NCI-H748 (cell line): ENCODE data around the gene IFIT2.
"Not testable (repeated sequence)": the region's sequence is repeated elsewhere in the genome, so short reads cannot be mapped to it uniquely, and the experiment has no call there.

Source experiments
- DNase-seq: peaks from one replicate; lab custom pipeline; 2025; ENCODE audit not compliant: unreplicated experiment; lab: John Stamatoyannopoulos, UW

The IFIT2 gene, protein sequence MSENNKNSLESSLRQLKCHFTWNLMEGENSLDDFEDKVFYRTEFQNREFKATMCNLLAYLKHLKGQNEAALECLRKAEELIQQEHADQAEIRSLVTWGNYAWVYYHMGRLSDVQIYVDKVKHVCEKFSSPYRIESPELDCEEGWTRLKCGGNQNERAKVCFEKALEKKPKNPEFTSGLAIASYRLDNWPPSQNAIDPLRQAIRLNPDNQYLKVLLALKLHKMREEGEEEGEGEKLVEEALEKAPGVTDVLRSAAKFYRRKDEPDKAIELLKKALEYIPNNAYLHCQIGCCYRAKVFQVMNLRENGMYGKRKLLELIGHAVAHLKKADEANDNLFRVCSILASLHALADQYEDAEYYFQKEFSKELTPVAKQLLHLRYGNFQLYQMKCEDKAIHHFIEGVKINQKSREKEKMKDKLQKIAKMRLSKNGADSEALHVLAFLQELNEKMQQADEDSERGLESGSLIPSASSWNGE

DNA sequence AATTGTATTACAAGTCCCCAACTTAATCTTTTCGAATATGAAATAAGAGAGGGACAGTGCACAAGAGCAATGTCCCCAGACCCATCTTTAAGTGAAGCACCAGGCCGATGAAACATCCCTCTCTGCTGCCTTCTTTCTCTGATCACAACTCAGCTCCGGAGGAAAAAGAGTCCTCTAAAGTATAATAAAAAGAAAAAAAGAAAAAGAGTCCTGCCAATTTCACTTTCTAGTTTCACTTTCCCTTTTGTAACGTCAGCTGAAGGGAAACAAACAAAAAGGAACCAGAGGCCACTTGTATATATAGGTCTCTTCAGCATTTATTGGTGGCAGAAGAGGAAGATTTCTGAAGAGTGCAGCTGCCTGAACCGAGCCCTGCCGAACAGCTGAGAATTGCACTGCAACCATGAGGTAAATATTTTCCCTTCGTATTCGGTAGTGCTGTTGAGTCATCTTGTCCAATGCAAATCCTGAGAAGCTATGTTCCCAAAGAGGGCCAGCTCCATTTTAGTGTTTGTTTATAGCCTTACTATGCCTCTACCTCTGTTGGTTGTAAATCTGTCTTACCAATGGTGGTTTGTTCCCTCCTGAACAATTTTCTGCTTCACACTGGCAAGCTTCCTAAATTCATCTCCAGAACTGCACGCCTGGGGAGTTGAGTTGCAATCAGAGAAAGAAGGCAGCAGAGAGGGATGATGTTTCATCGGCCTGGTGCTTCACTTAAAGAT lies at the start of gene IFIT2:
Gene IFIT2, plus strand, starts transcription at position 326 of the 725 bp plus-strand sequence. Its CDS starts 78 bp downstream, at position 404.
- DNase-seq: peak; percentile 61

DNA sequence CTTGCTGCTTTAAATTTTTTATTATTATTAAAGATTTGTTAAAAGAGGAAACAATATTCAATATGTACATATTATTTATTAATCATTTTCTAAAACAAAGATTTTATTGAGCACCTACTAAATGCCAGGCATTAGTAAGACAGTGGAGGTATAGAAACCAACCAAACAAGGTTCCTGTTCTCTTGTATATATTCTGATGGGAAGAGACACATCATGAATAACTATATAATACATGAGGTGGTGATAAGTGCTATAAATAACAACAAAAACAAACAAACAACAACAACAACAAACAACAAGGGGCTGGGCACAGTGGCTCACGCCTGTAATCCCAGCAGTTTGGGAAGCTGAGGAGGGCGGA lies 49.6 kb upstream of the IFIT2 start:
- DNase-seq: no peak

DNA sequence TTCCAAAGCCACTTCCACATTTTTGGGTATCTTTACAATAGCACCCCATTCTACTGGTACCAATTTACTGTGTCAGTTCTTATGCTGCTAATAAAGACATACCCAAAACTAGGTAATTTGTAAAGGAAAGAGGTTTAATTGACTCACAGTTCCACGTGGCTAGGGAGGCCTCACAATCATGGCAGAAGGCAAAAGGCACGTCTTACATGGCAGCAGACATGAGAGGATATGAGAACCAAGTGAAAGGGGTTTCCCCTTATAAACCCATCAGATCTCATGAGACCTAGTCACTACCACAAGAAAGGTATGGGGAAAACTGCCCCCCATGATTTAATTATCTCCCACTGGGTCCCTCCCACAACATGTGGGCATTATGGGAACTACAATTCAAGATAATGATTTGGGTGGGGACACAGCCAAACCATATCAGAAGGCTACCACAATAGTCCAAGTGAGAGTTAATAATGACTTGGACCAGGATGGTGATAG lies 46.7 kb upstream of the IFIT2 start:
- DNase-seq: not testable (repeated sequence)

DNA sequence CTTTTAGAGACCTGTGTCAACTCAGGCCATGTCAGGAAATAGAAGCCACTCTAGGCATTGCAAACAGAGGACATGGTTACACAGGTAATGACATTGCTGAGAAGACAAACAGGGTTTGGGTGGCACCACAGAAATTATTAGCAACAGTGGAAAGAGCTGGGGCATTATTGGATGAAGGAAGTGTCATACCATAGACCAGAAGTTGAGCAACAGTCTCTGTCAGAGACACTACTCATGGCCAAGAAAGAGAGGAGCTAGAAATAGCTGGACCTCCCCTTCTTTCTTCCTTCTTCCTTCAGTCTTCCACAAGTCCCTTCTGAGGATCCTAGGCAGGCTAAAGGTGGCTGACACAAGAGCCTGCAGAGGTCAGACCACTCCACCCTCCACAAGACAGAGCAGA lies 46.1 kb upstream of the IFIT2 start:
- DNase-seq: no peak

DNA sequence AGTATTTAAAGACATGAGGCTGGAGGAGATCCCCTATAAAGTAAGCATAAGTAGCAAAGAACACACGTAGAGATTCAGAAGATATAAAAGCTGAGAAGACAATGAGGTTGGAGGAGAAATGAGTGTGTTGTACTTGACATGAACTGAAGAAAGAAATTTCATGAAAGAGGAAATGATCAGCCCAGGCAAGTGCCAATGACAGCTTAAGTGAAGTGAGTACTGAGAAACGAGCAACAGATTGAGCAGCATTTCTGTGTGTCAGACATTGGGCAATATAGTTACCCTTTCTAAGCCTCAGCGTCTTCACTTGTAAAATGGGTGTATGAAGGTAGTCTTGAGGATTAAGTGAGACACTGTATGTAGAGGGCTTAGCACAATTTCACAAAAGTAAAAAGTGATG lies 45.5 kb upstream of the IFIT2 start:
- no peak for DNase-seq

DNA sequence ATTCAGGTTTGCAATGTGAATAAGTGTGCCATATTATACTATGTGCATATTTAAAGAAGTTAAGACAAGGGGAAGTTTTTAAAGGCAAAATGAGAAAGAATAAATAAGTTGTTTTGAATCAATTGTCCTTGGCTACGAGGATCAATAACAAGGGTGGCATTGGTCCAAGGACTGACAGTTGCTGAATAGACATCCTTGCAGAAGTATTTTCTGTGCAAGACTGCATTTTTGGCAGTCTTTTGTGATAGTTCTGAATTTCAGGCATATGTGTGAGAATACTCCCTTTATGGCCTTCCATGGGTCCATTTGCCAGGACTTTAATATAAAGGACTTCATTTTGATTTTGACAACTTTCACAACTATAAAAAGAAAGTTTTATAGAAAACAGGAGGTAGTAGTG lies 44.9 kb upstream of the IFIT2 start:
- no peak for DNase-seq

DNA sequence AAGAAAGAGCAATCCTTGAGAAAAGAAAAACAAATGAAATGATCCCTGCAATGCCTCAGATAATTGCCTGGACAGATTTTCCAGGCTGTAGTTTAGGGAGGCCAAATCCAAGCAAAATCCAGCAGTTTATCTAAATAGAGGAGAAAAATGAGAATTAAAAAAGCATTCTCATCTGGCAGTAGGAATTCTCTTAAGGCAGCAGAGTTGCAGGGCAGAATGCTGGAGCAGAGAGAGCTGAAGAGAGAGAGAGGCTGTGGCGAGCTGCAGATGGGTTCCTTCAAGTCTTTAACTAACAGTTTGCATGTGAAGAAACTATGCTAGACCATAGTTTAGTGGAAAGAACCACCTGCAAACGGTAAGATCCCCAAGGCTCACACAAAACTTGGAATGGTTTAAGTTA lies 44.3 kb upstream of the IFIT2 start:
- no peak for DNase-seq

DNA sequence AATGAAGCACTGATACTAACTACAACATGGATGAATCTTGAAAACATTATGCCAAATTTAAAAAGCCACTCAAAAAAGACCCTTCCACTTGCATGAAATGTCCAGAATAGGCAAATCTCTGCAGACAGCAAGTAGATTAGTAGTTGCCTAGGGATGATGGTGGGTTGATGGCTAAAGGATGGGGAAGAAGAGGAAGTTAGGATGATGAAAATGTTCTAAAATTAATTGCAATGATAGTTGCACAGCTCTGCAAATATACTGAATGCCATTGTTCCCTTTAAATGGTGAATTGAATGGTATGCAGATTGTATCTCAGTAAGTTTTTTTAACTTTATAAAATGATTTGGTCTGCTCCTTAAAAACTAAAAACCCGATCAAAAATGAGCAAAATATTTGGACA lies 43.0 kb upstream of the IFIT2 start:
- no peak for DNase-seq

DNA sequence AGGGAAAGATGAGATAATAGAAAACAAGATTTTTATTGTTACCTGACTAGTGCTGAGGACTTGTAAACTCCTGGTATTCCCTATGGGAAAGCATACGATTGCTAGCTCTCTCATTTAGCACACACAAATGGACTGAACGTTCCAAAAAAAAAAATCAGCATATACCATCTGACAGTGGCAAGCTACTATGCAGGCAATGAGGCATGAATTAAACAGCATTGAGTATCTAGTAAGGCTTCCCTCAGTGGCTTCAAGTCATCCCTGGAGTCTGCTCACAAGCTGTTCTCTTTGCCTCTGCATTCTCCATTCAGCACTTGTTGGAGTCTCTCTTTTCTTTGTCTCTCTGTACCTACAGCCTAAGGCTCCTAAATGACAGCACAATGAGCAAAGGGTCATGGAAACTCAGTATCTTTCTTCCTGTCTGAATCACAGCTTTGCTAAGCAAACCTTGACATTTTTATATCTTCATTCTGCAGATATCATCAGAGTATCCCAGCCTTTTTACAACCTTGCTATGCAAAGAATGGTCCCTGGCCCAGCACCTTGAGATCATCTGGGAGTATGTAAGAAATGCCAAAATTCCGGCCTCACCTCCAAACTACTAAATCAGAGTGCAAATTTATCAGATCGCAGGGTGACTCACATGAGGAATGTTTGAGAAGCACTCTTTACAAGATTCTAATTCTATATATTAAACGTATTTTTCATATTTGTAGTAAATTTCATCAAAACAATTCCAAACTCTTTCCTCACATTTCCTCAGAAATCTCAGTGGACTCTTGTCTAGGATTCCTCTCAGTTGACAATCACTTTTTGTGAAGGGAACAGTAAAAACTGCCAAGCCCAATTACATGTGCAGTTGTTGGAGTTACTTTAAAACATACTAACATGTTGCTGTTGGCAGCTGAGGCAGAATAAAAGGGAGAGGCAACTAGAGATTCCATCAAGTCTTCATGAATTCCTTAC lies 39.5 kb upstream of the IFIT2 start:
- DNase-seq: no peak

DNA sequence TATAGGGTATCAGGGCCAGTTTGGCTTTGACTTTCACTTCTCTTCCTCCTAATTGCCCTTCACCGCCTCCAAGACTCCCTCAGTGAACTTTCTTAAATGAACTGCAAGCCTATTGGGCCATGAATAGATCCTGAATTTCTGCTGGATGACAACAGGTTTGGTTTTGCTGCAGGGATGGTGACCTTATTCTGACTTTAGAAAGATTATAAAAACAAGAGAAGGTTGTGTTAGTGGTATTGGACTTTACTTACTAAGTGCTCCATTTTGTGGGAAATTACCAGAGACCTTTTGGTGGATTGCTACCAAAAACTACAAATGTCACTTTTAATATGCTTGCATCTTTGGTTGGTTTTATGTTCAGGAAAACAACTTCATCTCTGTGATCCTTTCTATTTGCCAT lies 38.8 kb upstream of the IFIT2 start:
- no peak for DNase-seq

DNA sequence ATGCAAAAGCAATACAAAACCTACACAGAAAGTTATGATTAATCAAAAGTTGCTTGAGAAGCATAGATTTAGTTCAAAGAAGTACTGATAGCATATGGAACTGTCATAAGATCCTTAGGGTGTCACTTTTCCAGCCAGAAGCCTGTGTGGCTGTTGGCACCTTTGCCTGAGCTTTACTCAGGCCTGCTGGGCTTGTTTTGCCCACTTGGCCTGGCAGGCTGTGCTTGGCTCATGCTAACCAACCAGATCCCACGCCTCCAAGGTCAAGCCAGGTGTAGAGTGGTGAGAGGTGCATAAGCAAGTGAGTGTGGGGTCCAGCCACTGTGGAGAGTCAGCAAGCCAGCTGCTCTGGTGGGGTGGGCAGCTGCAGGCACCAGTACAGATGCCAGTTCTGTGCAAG lies 38.3 kb upstream of the IFIT2 start:
- DNase-seq: no peak

DNA sequence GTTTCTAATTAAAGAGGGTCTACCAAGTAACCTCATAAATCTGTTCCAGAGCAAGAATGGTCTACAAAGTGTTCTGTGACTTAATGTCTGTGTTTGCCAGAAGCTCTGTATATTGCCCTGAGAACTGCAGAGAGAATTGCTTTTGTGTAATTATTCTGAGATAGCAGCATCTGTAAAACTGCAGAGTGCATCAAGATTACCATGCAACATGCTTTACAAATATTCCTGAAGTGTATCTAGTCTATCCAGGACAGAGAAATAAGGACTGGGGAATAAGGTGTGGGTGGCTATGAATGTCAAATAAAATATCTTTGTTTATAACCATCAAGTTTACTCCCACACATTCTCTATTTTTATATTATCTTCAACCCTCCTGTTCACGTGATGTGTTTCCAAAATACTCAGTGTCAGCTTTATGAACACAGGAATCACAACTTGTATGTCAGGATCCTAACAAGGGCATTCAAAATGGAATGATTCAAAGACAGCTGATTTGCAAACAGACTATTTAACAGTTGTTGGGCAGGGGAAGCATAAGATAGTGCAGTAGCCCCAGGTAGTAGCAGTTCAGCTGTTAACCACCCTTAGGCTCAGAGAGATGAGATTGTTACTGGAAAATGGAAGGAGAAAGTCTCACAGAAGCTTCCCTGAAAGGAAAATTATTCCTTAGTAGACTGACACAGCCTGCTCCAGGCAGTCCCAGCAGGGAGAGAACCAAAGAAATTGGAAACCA lies 35.0 kb upstream of the IFIT2 start:
- DNase-seq: no peak

DNA sequence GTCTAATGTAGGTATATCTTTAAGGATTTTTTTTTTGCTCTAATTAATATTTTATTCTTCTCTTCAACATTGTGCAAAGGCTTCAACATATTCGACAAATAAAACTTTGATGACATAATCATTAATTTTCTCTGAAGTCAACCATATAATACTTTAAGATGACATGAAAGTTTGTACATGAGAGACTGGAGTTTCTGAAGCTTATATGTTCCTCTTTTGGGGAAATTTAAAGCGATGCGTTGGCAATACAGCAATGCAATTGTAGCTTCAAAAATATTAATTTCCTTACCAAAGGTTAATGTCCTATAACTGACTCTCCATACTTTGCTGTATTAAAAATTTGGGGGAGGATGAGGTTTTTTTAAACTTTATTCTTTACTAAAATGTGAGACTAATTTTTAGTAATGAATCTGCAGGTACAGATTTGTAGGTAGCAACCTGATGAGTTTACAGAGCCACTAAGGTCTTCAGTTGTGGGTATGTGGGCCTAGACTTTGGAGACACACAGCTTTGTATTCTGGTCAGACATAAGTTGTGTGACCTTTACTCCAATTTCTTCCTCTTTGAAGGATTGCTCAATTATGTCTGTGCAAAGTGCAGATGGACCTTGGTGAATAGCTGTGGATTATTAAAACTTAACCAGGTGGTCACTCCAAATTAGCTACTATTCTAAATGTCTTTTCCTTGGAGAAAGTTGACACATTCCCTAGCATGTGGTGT lies 32.3 kb upstream of the IFIT2 start:
- DNase-seq: no peak

DNA sequence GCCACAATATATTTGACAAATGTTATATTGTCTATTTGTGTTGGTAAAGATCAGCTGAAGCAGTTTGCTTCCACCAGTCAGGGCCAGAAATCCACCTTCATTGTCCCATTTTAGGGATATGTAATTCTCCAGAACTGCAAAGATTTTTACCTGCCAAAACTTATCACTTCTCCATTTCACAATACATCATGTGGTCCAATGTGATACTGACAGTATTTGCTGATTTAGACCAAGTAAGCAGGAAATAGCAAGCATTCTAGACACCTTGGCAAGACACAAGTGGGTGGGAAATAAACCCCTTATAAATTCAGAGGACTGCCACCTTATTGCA lies 31.7 kb upstream of the IFIT2 start:
- no peak for DNase-seq

DNA sequence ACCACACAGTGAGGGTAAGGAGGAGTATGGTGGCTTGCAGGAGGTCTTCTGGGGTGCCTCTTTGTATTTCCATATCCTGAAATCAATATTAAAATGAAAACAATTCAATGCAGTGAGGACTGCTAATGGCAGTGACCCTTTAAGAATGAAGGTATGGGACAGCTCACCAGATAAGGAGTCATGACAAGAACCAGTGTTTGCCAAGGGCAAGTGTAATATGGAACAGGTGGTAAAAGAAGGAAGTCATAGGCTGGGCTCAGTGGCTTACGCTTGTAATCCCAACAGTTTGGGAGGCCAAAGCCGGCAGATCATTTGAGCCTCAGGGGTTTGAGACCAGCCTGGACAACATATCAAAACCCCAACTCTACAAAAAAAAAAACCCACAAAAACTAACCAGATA lies 30.3 kb upstream of the IFIT2 start:
- DNase-seq: no peak

DNA sequence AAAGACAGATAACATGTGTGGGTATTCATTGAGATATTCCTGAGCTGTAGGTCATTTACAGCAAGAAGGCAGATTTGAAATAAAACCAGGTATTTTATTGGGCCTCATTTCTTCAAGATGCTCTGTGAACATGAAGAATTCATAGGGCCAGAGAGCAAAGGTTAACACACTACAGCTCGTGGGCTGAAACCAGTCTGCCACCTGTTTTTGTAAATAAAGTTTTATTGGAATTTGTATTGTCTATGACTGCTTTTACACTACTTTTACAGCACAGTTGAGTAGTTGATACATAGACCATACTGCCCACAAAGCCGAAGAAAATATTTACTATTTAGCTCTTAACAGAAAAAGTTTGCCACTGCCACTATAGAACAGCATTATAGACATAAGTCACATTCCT lies 28.2 kb upstream of the IFIT2 start:
- no peak for DNase-seq

DNA sequence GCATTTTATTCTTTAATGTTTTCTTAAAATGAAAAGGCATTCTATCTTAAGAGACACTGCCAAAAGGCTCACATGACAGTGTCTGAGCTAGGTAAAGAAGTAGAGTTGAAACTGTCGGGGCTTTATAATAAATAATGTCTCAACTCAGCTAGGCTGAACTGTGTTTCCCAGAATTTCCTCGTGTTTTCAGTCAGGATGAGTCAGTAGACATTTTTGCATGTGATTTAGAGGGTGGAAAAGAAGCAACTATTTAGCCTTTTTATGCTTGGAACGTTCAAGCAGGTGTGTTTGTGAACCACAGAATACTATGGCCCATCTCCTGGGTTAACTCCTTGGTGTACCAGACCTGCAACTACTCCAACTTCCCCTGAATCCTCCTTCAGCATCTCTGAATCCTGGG lies 26.9 kb upstream of the IFIT2 start:
- no peak for DNase-seq

DNA sequence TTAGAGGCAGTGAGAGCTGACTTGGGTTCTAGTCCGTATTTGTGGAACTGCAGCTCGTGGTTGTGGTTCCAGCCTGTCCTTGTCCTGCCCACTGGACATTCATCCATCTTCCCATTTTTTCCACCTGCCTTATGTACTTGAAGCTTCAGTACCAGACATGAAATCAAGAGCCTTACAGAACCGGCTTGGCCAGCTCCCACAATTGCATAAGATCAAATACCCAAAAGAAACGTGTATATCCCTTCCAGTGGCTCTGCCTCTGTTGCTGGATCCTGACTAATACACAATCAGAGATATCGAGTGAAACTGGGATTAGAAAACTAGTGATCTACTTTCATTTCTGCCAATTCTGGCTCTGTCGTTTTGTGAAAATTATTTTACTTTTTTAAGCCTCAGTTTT lies 26.5 kb upstream of the IFIT2 start:
- DNase-seq: no peak

DNA sequence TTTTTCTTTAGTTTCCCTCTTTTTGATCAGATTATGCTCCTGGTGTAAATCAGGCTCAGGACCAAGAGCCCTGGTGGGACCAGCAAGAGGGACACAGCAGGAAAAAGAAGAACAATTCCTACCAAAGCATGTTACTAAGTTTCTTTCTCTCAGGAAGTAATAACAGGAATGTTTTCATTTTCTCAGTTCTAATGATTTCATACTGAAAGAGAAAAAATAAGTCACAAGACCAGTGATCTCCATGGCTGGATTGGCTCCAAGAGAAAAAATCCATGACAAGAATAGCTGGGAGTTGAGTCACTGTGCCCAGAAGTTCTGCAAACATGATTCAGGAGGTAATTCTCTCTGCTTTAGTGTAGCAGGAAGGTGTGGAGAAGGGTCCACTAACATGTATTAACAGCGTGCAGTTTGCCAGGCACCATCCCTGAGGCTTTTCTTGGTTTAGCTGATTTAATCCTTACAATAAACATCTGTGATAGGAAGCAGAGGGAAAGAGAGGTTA lies 23.8 kb upstream of the IFIT2 start:
- DNase-seq: no peak

DNA sequence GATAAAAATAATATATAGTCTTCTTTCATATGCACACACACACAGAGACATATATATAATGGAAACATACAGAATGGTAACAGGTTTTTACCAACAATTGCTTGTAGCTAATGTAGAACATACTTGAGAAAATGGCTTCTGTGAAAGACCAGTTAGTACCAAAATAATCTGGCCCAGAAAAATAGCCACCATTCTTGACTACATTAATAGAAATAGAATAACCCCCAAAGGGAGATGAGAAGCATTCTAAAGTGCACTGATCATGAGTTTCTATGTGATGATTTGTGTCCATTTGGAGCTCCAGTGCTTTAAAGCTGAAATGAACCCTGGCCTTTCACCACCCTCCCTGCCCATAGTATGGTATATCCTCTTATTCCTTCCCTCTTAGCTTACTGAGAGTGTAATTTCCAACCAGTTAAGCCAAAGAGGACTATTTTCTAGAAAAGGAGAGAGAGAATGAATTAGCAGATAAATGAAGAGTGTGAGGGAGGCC lies 22.9 kb upstream of the IFIT2 start:
- DNase-seq: no peak
